IPS-18c (cell line): Measurements from ENCODE around the gene SLC40A1.
"Not testable (repeated sequence)": the region's sequence is repeated elsewhere in the genome, so short reads cannot be mapped to it uniquely, and the experiment has no call there.

ENCODE experiments used
- H3K4me3 ChIP-seq: 2 replicates; pipeline ENCODE4 v1.7.0; 2013; ENCODE audit warnings: low read depth, mild to moderate bottlenecking, low read length, moderate library complexity; ENCODE audit not compliant: insufficient read depth
- H3K9me3 ChIP-seq: one replicate; pipeline ENCODE4 v1.6.1; 2013; ENCODE audit warnings: mild to moderate bottlenecking, low read length, moderate library complexity; ENCODE audit not compliant: control insufficient read depth, insufficient read depth

The SLC40A1 gene

DNA sequence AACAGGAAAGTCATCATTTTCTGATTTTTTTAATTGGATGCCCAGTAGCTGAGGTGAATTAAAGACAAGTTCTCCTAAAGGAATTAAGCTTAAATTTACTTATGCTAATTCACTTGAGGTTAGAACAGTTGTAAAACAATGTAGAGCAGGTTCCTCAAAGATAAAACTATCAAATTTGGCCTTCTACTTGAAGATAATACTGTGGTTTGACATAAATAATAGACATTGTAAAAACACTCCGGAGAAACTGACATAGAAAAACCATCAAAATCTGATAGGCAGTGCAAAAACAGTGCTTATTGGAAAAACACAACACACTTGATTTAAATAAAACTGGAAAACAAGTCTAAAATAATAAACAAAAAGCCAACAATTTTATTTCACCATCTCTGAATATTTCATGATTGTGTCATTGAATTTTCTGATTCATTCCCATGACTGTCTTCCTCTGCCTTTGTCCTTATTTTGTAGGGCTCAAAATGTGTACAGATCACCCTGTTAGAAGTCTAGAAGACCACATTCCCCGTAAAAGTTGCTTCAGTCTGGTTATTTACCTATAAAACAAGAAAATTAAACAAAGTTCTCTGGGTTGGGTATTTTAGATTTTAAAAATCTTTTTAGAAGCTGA is 28.3 kb upstream of the SLC40A1 start:
- H3K4me3 ChIP-seq: no peak overlapping the region

DNA sequence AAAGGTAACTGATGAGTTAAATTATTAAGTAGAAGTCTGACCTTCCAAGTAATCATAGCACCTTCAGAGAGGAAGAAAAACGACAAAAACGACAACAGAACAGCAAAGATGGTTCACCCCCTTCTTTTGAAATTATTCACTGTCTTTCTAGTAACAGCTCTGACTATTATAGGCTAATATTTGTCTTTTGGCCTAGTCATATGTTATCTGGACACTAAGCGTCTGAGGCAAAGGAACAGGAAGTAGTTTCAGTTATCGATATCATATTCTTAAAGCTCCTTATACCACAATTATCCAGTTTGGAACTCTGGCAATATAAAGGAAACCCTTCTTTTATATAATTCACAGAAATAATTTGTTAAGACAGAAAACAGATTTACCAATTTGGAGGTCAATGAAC is 27.6 kb upstream of the SLC40A1 start:
- Histone ChIP-seq H3K9me3 (no peaks in the 10 kb centered on the region), H3K4me3 (no peak overlapping the region)

More for the DNA sequence above, 28.3 kb upstream of the SLC40A1 start:
- no peaks in the 10 kb centered on the region for H3K9me3 ChIP-seq

DNA sequence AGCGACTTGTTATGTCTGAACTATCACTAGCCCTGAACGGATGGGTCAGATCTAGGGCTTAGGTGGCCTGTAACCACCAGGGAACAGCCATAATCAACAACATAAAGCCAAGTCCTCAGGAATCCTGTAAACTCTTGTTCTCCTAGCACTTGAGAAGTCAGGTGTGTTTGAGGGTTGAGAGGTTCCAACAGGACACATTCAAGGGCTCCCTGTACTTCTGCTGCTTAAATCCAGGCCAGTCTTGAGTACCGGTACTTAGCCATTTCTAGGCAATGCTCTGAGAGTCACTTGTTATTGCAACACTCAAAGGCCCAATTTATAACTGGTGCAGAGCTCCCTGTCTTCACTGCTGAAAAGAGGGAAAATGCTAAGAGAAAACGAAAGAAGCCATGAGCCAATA is 21.6 kb upstream of the SLC40A1 start:
- no peaks in the 10 kb centered on the region for H3K9me3 ChIP-seq
- no peak overlapping the region for H3K4me3 ChIP-seq

DNA sequence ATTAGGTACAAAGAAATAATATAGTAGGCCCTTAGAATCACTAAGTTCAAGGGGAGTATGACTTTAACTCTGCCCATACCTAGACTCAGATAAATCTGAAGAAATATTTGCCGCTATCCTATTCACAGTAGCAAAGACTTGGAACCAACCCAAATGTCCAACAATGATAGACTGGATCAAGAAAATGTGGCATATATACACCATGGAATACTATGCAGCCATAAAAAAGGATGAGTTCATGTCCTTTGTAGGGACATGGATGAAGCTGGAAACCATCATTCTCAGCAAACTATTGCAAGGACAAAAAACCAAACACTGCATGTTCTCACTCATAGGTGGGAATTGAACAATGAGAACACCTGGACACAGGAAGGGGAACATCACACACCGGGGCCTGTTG is 21.1 kb upstream of the SLC40A1 start:
- H3K4me3 ChIP-seq, H3K9me3 ChIP-seq: not testable (repeated sequence)

DNA sequence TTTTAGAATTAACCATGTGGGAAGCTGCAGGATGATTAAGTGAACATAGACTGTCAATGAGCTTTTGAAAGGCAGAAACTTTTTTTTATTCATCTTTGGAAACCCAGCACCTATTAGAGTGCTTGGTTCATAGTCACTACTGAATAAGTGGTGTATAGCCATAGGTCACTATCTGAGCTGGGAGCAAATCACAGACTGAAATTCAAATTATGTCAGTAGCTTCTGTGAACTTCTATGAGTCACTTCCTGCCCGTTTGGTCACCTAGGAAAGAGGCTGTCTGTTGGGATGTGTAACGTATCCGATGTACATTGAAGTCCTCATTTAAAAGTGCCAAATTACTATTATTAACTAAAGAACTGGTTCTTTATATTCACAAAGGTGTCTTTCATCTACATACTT is 20.5 kb upstream of the SLC40A1 start:
- Histone ChIP-seq H3K4me3 (no peak overlapping the region), H3K9me3 (no peaks in the 10 kb centered on the region)

DNA sequence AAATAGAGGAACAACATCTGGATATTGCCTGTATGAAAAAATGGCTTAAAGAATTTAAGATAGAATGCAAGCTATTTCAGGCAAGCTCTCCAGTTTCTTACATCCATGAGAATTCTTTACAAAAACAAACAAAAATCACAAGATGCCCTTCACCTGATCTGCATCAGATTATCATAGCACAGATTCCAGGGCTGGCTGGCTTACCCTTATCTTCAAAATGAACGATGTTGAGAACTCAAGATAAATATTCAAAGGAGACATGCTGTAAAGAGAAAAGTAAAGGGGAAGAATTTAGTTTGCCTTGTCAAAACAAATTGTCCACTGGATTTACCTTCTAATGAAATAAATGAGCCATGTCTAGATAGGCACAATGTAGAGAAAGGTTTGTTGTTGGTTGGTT is 18.7 kb upstream of the SLC40A1 start:
- H3K4me3 ChIP-seq: no peak overlapping the region
- H3K9me3 ChIP-seq: no peaks in the 10 kb centered on the region

DNA sequence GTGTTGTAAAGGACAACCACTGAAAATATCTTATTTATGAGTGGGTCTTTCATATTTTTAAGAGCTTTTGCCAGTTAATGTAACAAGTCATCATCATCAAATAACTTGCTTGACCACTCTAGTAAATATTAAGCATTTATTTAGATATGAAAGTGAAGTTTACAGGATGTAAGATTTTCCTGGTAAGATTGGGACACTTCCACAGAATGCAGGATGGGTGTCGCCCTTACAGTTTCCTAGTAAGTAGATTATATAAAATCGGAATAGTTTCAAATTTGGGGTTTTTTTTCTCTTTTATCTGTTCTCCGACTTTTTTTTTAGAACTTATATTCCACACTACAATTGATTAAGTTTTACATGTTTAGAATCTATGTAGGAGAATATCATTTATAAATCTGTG is 14.8 kb upstream of the SLC40A1 start:
- Histone ChIP-seq H3K9me3 (no peaks in the 10 kb centered on the region), H3K4me3 (no peak overlapping the region)

DNA sequence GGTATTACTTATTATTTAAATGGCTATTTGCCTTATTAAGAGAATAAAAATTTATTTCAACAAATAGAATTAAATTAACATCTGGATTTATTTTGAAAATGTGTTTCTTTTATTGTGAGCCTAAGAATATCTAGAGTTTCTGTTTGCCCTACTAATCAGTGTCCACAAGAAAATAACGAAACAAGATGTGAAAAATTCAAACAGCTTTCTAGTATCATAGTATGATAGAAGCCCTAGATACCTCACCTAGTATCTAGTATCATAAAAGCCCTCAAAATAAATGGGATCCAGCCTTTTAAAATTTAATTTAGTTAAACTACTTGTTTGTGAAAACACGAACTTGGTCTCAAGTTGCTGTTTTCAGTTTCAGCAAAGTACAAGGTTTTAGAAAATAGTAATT is 13.7 kb upstream of the SLC40A1 start:
- H3K9me3 ChIP-seq: no peaks in the 10 kb centered on the region
- H3K4me3 ChIP-seq: no peak overlapping the region

DNA sequence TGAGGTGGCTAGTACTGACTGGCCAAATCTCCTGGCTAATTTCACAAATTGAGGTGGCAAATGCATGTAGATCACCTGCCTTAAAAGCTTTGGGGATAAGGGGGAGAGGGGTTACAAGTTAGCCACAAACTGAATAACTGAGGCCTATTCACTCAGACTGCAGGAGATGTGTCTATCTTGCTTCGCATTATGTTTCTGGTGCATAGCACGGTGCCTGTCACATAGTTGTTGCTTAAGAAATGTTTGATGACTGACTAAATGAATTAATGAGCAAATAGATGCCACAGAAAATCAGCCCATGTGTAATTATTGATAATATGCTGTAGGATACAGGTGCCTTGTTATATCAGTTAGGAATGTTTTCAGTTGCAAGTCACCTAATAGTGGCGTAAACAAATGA is 12.5 kb upstream of the SLC40A1 start:
- H3K9me3 ChIP-seq: no peaks in the 10 kb centered on the region
- no peak overlapping the region for H3K4me3 ChIP-seq

DNA sequence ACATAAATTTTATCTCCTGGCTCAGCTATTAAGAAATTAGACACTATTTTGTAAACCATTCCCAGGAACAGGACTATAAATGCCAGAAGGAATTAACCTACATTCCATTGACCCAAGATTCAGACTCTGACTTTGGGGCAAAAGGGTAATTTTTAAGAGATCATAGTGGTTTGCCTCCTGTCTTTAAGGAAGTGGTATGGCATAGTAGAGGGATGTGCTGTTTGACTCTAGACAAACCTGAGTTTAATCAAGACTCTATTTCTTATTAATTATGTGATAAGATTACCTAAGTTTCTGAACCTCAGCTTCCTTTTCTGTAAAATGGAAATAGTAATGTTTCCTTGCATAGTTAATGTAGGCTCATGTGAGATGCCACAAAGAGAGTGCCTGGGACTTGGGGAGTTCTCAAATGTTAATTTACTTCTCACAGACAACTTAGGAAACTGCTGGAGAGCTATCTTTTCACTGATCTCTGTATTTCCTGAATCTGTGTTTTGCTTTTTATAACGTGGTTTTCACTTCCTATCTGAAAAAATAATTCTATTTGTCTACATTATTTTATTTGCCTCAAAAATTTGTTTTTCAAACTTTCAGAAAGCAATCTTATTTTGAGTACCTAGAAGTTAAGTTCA is 11.9 kb upstream of the SLC40A1 start:
- Histone ChIP-seq H3K9me3 (no peaks in the 10 kb centered on the region), H3K4me3 (no peak overlapping the region)

DNA sequence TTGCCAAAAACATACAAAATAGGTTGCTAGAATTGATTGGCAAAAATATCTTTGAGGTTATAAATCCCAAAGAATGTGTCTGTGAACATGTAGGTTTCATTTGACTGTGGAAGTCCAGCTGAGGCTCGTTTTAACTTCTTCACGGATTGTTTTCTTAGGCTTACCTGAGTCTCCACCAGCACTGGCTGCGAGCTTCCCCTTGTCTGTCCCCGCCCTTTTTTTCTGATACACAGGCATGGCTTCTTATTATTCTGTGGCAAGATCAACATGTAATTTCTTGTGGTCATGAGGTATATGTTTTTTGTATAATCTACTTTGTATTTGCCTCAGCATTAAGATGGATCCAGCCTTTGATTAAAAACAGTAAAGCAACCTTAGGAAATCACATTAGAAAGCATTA is 7.2 kb upstream of the SLC40A1 start:
- H3K9me3 ChIP-seq: no peaks in the 10 kb centered on the region
- H3K4me3 ChIP-seq: no peak overlapping the region

DNA sequence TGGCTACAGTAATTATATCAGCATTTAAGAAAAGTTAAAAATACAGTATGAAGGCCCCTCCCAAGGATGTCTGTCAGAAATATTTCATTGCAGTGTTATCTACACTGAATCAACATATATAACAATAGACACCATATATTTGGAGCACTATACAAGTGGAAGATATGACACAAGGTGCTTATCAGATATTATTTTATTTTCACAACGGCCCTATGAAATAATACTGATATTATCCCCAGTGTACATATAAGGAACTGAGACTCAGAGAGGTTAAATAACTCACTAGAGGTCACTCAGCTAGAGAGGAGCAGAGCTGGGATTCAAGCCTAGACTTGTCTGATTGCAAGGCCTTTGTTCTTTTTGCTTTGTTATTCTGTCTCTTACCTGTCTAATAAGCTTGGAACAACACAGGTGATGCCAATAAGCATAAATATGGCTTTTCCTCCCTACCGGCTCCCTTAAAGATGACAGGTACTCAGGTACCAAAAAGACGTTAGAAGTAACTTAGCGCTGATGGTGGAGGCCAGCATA is 4.7 kb upstream of the SLC40A1 start:
- Histone ChIP-seq H3K9me3 (no peaks in the 10 kb centered on the region), H3K4me3 (no peak overlapping the region)

DNA sequence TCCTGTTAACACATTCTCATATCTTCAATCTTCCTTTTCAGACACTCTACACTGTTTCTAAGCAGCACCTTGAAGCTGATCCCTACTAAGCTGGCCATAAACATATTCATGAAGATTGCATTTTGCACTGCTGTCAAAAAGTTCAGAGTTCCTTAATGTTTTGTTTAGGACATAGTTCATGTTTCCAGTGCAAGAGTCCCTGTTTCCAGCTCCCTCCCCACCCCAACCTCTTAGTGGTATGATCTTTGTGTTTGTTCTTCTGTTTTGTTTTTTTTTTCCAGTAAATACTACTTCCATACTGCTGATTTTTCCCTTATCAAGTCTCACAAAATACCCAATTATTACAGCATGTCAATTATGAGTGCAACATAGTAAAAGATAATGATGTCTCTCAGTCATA is 4.1 kb upstream of the SLC40A1 start:
- no peaks in the 10 kb centered on the region for H3K9me3 ChIP-seq
- H3K4me3 ChIP-seq: no peak overlapping the region

DNA sequence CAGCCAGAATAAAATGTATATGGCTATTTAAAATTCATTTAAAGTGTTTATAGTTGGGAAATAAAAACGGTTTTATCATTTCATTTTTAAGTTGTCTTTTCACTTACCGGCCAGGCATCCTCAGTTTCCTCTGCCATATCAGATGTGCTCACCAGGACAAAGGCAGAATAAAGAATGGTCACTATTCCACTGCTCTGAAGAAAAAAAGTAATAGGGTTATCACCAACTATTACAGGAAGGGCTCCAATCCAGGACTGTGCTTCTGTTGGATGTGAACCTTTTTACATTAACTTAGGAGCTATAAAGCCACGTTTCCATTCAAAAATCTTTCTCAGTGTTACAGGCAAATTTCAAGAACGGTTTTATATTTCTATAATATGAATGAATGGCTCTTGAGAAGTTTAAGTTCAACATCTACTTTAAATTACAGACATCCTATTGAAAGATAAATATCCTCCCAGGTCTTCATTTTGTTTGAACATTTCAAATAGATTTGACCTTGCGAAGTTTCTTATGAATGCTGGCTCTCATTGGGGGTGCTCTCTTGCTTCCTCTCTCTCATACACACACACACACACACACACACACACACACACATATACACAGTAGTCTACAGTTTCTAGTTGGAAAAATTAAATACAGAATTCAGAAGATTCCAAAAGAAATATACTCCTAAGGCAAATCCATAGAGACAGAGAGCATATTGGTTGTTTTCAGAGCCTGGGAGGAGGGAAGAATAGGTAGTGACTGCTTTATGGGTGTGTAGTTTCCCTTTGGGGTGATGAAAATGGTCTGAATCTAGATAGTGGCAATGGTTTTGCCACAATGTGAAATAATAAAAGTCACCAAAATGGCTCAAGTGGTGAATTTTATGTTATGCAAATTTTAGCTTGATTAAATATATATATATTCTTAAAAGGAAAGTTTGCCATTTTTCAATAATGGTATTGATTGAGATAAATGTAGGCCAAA is 2.9 kb upstream of the SLC40A1 start:
- no peak overlapping the region for H3K4me3 ChIP-seq
- no peaks in the 10 kb centered on the region for H3K9me3 ChIP-seq

DNA sequence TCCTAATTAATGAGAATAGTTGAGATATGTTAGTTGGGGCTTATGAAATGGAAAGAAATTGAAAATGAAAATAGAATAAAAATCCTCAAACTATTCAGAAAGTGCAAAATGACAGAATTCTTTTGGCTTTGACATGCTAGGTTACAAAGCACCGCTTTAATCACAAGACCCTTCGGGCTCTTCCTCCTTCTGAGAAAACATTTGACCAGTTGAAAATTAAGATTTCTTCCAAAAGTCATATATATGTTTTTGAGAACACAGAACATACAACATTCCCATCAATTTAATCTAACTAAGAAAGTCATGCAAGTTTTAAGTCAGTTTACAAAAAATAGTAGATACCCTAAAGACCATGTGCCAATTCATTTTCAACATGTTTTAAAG is 2.2 kb upstream of the SLC40A1 start:
- H3K4me3 ChIP-seq: no peak overlapping the region
- H3K9me3 ChIP-seq: no peaks in the 10 kb centered on the region

DNA sequence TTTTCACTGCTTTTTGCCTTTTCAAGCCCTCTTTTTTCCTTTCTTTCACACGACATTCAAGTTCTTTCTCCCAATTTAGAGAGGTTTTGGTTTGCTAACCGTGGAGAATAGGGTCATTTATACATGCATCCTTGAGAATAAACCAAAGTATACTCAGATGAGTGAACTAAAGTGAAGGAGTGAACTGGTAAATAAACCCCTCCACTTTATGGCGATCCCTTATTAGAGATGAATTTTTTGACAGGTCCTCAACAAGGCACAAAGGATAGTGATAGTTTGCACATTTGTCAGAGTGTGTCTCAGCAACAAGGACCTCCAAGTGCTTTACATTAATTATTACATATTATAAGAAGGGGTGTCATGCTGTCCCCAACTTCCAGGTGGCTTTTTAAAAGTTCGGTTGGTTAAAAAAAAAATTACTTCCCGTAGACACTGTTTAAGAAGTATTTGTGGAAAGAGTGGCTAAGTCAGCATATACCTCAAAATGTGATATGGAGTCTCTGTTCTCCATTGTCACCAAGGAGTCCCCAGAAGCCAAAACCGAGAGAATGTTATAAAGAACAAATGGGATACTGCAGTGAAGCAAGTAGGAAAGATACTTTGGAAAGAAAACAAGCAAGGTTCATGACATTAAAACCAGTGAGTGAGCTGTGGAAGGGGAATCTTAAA is 1.7 kb upstream of the SLC40A1 start:
- no peak overlapping the region for H3K4me3 ChIP-seq

DNA sequence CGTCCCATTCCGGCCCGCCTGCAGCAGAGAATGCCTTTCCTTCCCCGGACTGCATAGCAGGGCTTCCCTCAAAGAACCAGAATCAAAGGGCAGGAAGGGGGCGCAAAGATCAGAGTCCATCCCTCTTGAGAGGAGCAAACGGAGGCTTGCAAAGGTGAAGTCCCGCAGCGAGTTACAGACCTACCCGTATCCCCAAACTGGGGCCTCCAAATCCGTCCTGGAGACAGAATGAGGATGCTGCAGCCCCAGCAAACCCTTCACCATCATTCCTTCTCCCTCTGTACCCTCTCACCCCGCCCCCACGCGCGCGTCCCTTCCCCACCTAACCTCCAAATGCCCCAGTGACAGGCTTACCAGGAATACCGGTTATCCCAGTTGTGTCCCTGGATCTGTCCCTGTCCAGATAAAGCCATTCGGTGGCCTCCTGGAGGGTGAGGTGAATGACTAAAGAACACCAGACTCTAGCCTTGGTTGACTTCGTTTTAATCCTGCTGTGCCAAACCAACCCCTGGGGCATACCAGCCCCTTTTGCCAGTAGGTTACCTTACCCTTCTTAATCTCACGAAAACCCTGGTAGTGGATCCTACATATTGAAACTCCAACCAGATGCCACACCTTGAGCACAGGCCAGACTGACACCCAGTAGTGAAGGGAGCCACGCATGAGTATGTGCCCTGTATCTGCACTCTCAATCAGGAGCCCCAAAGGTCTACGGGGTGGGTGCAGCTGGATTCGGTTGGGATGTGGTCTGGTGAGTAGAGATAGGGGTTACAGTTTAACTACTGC is 961 bp upstream of the SLC40A1 start:
- Histone ChIP-seq H3K9me3 (no peaks in the 10 kb centered on the region), H3K4me3 (peak overlapping the region; percentile 69)

More for the DNA sequence above, 1.7 kb upstream of the SLC40A1 start:
- no peaks in the 10 kb centered on the region for H3K9me3 ChIP-seq
